Activated CD8-positive, alpha-beta memory T cell treated with anti-CD3 and anti-CD28 coated beads, Interleukin-2, amount 10 ng/mL, durations not matched to agents 7 days and 5 days (primary cell): ENCODE measurements around the gene COL1A1. TPM values are rescaled to one million over a fixed set of nuclear protein-coding genes. Genes with fewer than 3 reads are reported as not detected.

Experiments used
- ATAC-seq: fragments of 150-1000 bp; cut with Tn5 transposase; one replicate; pipeline ENCODE4 v1.10.0; 2021; ENCODE audit warnings: moderate library complexity
- CTCF ChIA-PET: fragments of 350-600 bp; sonication (Branson Sonifier 250); formaldehyde crosslinking; loops from one replicate; lab custom pipeline; 2021; ENCODE audit warnings: antibody characterized with exemption; lab: Charles Lee
- DNase-seq: peaks from one replicate; pipeline ENCODE4 v3.0.0-alpha.2; 2020
- H3K27ac Mint-ChIP-seq: one replicate; pipeline ENCODE4 v1.8.0; 2021; ENCODE audit warnings: mild to moderate bottlenecking, mixed read lengths
- H3K27me3 Mint-ChIP-seq: one replicate; pipeline ENCODE4 v1.8.0; 2021; ENCODE audit warnings: mixed read lengths
- H3K36me3 Mint-ChIP-seq: one replicate; pipeline ENCODE4 v1.8.0; 2021; ENCODE audit warnings: mild to moderate bottlenecking, mixed read lengths
- H3K4me1 Mint-ChIP-seq: one replicate; pipeline ENCODE4 v1.8.0; 2021; ENCODE audit warnings: mixed read lengths
- H3K4me3 Mint-ChIP-seq: one replicate; pipeline ENCODE4 v1.8.0; 2021; ENCODE audit warnings: mild to moderate bottlenecking, moderate library complexity, mixed read lengths
- H3K9me3 Mint-ChIP-seq: one replicate; pipeline ENCODE4 v1.8.0; 2022; ENCODE audit warnings: low read depth, mixed read lengths
- total RNA-seq, 2 experiments: library from RNA; stranded (reverse); gene quantifications; one replicate each; pipeline ENCODE4 v1.2.3, GENCODE V29; 2021

COL1A1 gene
- total RNA-seq, 2 experiments from 2014 or later = 0.67 to 1.6 TPM

DNA sequence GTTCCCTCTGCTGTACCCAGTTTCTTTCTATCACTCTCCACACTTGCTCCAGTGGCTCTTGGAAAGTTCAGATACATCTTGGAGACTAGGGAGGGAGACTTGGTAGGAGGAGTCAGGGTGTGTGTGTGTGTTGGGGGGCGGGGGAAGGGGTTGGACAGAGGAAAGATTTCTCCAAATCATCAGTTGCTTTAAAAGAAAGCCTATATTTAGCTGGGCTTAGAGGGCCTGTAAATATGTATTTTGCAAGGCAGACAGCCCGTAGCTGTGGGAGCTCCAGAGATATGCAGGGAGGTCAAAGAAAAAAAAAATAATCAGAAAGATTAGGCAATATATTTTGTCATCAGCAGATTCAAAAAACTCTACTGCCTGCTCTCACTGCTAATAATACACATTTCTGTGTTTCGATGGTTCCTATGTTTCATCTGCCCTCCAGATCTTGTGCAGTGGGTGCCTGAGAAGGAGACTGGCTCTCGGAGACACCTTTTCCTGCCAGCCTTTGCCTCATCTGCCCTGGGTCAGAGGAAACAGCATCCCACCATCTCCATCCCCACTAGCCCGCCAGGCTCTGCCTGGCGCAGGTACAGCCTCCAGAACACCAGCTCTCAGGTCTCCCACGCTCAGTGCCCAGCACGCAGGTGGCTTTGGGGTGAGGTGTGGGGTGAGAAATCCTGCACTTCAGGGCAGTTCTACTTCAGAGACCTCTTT lies 46.2 kb downstream of the COL1A1 start:
- Mint-ChIP-seq H3K4me3 (no peak overlapping the region), H3K36me3 (no peaks in the 10 kb centered on the region), H3K27ac (peak overlapping the region; percentile 60), H3K9me3 (no peaks in the 10 kb centered on the region), H3K4me1 (peaks cover 39% of the 10 kb centered on the region), H3K27me3 (peaks cover 2% of the 10 kb centered on the region)
- CTCF ChIA-PET = interaction anchor here (1.1 to 5.9 kb wide), 5 partner anchors 10 to 61 kb away, joined by 3 to 22 read pairs (median 6); no protein-coding TSS in a partner anchor
- ATAC-seq (no peak), DNase-seq (no peak)

GRCh38 chr17:50154604-50155003 lies 46.8 kb downstream of the COL1A1 start:
- peak overlapping the region; percentile 60 for H3K27ac Mint-ChIP-seq
- no peaks in the 10 kb centered on the region for H3K36me3 Mint-ChIP-seq
- CTCF ChIA-PET = interaction anchor here (0.9 to 5.9 kb wide), 7 partner anchors 10 to 60 kb away, joined by 3 to 22 read pairs (median 4); no protein-coding TSS in a partner anchor
- no peaks in the 10 kb centered on the region for H3K9me3 Mint-ChIP-seq
- no peak overlapping the region for H3K4me3 Mint-ChIP-seq
- peaks cover 39% of the 10 kb centered on the region for H3K4me1 Mint-ChIP-seq
- ATAC-seq (no peak), DNase-seq (no peak)
- no peaks in the 10 kb centered on the region for H3K27me3 Mint-ChIP-seq

- ATAC-seq (no peak), DNase-seq (no peak)
- H3K27ac Mint-ChIP-seq = peak overlapping the region; percentile 31
- peaks cover 2% of the 10 kb centered on the region for H3K36me3 Mint-ChIP-seq
- no peaks in the 10 kb centered on the region for H3K27me3 Mint-ChIP-seq
- H3K4me1 Mint-ChIP-seq = peaks cover 39% of the 10 kb centered on the region
- H3K9me3 Mint-ChIP-seq = no peaks in the 10 kb centered on the region
- CTCF ChIA-PET = interaction anchor here (0.9 to 5.9 kb wide), 6 partner anchors 9 to 60 kb away, joined by 3 to 22 read pairs (median 4); no protein-coding TSS in a partner anchor
- no peak overlapping the region for H3K4me3 Mint-ChIP-seq
Observed at GRCh38 chr17:50153650-50154575, 47.5 kb downstream of the COL1A1 start.

DNA sequence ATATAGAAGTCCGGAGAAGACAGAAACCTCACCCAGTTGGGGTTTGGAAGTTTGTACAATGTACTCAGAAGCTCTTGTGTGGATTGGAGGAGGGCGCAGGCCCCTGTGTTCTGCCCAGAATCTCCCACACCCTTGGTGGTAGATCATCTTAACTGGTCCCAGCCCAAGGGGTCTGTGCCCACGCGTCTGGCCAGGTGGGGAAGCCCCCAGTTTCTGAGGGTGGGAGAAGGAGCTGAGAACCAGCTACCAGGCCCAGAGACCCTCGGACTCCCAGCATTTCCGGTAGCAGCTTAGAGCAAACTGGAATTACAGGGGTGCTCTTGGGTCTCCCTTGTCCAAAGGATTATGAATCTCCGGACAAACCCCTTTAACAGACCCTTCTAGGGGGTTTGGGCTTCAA lies 48.7 kb downstream of the COL1A1 start:
- DNase-seq (no peak), ATAC-seq (no peak)
- H3K27ac Mint-ChIP-seq = no peak overlapping the region
- no peaks in the 10 kb centered on the region for H3K27me3 Mint-ChIP-seq
- no peaks in the 10 kb centered on the region for H3K9me3 Mint-ChIP-seq
- peaks cover 5% of the 10 kb centered on the region for H3K36me3 Mint-ChIP-seq
- H3K4me3 Mint-ChIP-seq = no peak overlapping the region
- CTCF ChIA-PET = interaction anchor here (0.9 to 6.2 kb wide), 8 partner anchors 9 to 58 kb away, joined by 3 to 81 read pairs (median 20); partner anchors contain the start of genes COL1A1 and PDK2
- peaks cover 30% of the 10 kb centered on the region for H3K4me1 Mint-ChIP-seq

DNA sequence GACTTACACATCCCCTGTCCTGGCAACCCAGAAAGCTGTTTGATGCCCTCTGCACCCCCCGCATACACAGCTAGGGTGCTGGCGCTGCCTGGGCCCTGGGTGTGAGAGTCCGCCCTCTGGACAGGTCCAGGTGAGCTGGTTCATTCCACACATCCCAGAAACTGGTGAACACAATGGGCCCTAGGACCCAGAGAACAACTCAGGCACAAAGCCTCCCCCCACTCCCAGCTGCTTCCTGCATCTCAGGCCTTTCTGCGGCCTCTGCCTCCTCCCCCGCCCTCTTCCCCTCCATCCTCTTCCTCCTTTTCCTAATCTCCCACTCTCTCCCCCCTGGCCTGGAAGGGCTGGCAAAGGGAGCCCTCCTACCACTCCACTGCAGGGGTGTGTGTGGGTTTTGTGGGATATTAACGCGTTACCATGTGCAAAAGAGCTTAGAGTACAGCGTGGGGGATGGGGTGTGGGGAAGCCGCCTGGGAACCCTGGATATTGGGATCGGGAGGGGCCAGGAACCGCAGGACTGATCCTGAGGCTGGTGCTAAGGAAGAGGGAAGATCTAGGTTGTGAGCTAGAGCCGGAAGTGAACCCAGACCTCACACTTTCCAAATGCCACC lies 49.4 kb downstream of the COL1A1 start:
- CTCF ChIA-PET = interaction anchor here (0.6 to 6.2 kb wide), 13 partner anchors 9 to 154 kb away, joined by 3 to 81 read pairs (median 4); partner anchors contain the start of genes COL1A1 and PDK2
- H3K4me3 Mint-ChIP-seq = peak overlapping the region; percentile 80
- no peaks in the 10 kb centered on the region for H3K27me3 Mint-ChIP-seq
- H3K9me3 Mint-ChIP-seq = no peaks in the 10 kb centered on the region
- peak; percentile 84 for DNase-seq
- peaks cover 9% of the 10 kb centered on the region for H3K36me3 Mint-ChIP-seq
- ATAC-seq = peak; percentile 37
- peak overlapping the region; percentile 96 for H3K27ac Mint-ChIP-seq
- H3K4me1 Mint-ChIP-seq = peaks cover 36% of the 10 kb centered on the region

DNA sequence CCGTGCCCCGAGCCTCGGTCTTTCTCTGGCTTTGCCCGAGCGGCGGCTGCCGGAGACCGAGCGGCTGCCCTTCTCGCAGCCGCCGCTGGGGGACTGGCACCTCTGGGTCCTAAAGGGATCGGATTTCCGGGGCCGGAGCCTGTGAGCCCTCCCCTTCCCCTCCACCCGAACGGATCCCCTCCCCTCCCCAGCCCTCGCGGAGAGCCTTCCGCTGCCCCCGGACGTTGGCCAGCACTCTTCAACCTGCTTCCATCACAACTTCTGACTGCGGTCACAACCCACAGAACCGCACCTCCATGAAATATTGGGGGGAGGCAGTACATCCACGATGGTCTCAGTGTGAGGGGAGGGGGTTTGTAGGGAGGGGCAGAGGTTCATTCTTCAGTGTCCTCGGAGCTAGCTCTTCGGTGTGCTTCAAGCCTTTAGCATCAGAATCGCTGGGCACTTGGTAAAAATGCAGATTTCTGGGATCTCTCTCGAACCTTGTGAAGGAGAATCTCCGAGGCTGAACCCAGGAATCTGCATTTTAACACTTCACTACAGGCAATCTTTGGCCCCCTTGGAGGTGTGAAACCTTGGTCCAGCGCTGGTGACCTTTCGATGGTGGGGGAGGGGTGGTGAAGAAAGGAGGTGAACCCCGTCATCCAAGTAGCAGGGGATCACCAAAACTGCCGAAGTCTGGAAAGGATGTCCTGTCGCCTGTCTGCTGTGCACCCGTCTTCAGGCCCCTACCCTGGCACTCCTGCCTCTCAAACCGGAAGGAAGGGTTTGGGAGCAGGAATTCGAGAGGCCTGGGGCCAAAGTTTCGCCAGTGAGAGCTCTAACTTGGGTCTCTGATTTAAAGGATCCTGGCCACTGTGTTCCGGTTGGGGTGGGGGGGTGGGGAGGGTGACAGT lies 50.1 kb downstream of the COL1A1 start:
- Mint-ChIP-seq H3K36me3 (peaks cover 12% of the 10 kb centered on the region), H3K4me1 (peaks cover 43% of the 10 kb centered on the region), H3K9me3 (no peaks in the 10 kb centered on the region), H3K27me3 (no peaks in the 10 kb centered on the region), H3K27ac (peak overlapping the region; percentile 96), H3K4me3 (peak overlapping the region; percentile 80)
- peak; percentile 81 for ATAC-seq
- CTCF ChIA-PET = interaction anchor here (0.6 to 6.2 kb wide), 14 partner anchors 10 to 155 kb away, joined by 3 to 81 read pairs (median 4); partner anchors contain the start of genes COL1A1 and PDK2
- peak; percentile 96 for DNase-seq

- peak within 1 kb of the TSS; percentile 80 for H3K4me3 Mint-ChIP-seq
- H3K36me3 Mint-ChIP-seq = peaks cover 14% of the 10 kb centered on the region
- no peaks in the 10 kb centered on the region for H3K27me3 Mint-ChIP-seq
- peaks cover 49% of the 10 kb centered on the region for H3K4me1 Mint-ChIP-seq
- CTCF ChIA-PET = interaction anchor here (0.7 to 6.2 kb wide), 9 partner anchors 7 to 55 kb away, joined by 3 to 81 read pairs (median 5); partner anchors contain the start of gene PDK2
- peak within 1 kb of the TSS; percentile 96 for H3K27ac Mint-ChIP-seq
- DNase-seq = no peak
- ATAC-seq = peak; percentile 12
- no peaks in the 10 kb centered on the region for H3K9me3 Mint-ChIP-seq
Observed at GRCh38 chr17:50150354-50151040, 50.9 kb downstream of the COL1A1 start, which contains the start of gene PPP1R9B. Gene PPP1R9B, minus strand, starts transcription at chr17:50150677. Its CDS starts 164 bp downstream, at chr17:50150513.

GRCh38 chr17:50149417-50150353 lies 51.7 kb downstream of the COL1A1 start:
- no peaks in the 10 kb centered on the region for H3K27me3 Mint-ChIP-seq
- H3K4me1 Mint-ChIP-seq = peaks cover 44% of the 10 kb centered on the region
- CTCF ChIA-PET = interaction anchor here (0.7 to 6.2 kb wide), 10 partner anchors 8 to 248 kb away, joined by 3 to 81 read pairs (median 4); partner anchors contain the start of genes LRRC59 and PDK2
- DNase-seq (peak; percentile 74), ATAC-seq (peak; percentile 28)
- peaks cover 16% of the 10 kb centered on the region for H3K36me3 Mint-ChIP-seq
- H3K4me3 Mint-ChIP-seq = peak overlapping the region; percentile 80
- no peaks in the 10 kb centered on the region for H3K9me3 Mint-ChIP-seq
- H3K27ac Mint-ChIP-seq = peak overlapping the region; percentile 83

GRCh38 chr17:50149091-50149416 lies 52.4 kb downstream of the COL1A1 start:
- Mint-ChIP-seq H3K4me3 (peak overlapping the region; percentile 80), H3K4me1 (peaks cover 44% of the 10 kb centered on the region), H3K36me3 (peaks cover 23% of the 10 kb centered on the region), H3K9me3 (no peaks in the 10 kb centered on the region), H3K27me3 (no peaks in the 10 kb centered on the region), H3K27ac (peak overlapping the region; percentile 83)
- CTCF ChIA-PET = interaction anchor here (1.8 to 6.2 kb wide), 4 partner anchors 9 to 54 kb away, joined by 4 to 81 read pairs (median 39); partner anchors contain the start of gene PDK2
- ATAC-seq (no peak), DNase-seq (no peak)

DNA sequence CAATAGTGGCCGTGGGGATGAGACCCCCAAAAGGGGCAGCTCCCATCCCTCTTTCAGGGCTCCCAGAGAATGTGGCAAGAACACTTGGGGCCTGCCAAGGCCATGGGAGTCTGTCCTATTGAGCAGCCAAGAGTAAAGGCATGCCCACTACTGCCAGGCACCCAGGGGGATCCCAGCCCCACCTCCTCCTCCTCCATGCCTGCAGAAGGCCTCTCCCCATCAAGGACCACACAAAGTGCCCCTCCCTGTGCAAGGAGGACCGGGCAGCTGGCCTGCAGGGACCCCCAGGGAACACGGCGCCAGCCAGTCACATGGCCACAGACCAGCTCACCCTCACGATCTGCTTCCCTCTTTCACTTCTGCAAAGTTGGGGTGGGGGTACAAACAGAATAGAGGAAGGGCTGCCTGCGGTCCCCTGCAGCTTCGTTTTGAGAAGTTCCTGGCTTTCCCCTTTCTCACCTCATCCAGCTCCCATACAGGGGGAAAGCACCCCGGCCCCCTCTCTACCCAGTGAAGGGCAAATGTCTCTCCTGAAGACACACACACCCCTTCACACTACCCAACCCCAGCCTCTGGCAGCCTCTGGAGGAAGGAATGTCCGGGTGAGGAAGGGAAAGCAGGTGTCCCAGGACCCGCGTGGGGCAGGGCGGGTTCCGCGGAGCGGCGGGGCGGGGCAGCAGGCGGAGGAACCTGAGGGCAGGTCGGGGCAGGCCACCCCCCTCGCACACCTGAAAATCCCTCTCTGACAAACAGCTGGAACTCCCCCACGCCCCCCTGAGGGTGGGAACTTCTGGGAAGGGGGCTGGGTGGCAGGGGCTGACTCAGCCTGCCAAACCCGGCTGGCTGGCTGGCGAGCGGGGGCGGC lies 53.0 kb downstream of the COL1A1 start:
- ATAC-seq (no peak), DNase-seq (peak; percentile 67)
- CTCF ChIA-PET = interaction anchor here (0.6 to 6.2 kb wide), 11 partner anchors 8 to 54 kb away, joined by 3 to 81 read pairs (median 5); partner anchors contain the start of gene PDK2
- Mint-ChIP-seq H3K9me3 (no peaks in the 10 kb centered on the region), H3K27ac (peak overlapping the region; percentile 80), H3K36me3 (peaks cover 25% of the 10 kb centered on the region), H3K27me3 (no peaks in the 10 kb centered on the region), H3K4me3 (peak overlapping the region; percentile 80), H3K4me1 (peaks cover 45% of the 10 kb centered on the region)
